Measurements from ENCODE around the gene GPATCH8. TPM values are rescaled to one million over a fixed set of nuclear protein-coding genes. Genes with fewer than 3 reads are reported as not detected.

The GPATCH8 gene
- total and polyA plus RNA-seq, 2 of the 8 experiments (the other 6 are each of a cell fraction or from before 2014, with no cell fraction given), result 20.5 to 58.1 TPM

DNA sequence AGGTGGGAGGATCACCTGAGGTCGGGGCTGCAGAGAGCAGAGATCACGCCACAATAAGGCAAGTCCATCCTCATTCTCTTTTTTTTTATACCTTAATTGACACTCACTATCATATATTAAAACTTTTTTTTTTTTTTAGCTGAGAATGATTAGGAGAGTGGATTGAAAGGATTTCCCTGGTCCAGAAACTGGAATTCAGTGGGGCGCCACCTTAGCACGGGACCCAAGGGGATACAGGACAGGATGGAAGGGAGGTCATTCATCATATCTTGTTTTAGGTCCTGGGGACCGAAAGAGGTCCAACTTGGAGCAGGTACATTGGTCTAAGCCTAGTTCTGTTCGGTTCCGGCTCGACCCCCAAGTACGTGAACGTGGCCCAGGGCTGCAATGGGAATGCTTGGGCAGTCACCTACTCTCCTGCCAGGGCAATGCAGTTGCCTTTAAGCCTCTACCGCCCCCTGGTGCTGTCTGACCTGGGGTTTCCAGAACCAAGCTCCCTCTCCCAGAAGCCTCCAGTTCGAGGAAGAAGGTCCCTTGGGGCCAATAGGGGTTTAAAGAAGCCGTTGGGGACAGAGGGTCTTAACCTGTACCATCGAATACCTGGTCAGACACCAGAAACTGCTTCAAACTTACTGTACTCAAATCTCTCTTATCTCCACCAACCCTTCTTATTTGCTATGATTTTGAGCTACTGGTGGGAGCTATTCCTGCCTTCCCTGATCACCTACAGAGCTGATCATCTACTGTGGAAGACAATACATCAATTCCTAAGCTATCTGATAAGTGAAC is 19.9 kb upstream of the GPATCH8 start (continued):
- TF ChIP-seq, protein P1, sequence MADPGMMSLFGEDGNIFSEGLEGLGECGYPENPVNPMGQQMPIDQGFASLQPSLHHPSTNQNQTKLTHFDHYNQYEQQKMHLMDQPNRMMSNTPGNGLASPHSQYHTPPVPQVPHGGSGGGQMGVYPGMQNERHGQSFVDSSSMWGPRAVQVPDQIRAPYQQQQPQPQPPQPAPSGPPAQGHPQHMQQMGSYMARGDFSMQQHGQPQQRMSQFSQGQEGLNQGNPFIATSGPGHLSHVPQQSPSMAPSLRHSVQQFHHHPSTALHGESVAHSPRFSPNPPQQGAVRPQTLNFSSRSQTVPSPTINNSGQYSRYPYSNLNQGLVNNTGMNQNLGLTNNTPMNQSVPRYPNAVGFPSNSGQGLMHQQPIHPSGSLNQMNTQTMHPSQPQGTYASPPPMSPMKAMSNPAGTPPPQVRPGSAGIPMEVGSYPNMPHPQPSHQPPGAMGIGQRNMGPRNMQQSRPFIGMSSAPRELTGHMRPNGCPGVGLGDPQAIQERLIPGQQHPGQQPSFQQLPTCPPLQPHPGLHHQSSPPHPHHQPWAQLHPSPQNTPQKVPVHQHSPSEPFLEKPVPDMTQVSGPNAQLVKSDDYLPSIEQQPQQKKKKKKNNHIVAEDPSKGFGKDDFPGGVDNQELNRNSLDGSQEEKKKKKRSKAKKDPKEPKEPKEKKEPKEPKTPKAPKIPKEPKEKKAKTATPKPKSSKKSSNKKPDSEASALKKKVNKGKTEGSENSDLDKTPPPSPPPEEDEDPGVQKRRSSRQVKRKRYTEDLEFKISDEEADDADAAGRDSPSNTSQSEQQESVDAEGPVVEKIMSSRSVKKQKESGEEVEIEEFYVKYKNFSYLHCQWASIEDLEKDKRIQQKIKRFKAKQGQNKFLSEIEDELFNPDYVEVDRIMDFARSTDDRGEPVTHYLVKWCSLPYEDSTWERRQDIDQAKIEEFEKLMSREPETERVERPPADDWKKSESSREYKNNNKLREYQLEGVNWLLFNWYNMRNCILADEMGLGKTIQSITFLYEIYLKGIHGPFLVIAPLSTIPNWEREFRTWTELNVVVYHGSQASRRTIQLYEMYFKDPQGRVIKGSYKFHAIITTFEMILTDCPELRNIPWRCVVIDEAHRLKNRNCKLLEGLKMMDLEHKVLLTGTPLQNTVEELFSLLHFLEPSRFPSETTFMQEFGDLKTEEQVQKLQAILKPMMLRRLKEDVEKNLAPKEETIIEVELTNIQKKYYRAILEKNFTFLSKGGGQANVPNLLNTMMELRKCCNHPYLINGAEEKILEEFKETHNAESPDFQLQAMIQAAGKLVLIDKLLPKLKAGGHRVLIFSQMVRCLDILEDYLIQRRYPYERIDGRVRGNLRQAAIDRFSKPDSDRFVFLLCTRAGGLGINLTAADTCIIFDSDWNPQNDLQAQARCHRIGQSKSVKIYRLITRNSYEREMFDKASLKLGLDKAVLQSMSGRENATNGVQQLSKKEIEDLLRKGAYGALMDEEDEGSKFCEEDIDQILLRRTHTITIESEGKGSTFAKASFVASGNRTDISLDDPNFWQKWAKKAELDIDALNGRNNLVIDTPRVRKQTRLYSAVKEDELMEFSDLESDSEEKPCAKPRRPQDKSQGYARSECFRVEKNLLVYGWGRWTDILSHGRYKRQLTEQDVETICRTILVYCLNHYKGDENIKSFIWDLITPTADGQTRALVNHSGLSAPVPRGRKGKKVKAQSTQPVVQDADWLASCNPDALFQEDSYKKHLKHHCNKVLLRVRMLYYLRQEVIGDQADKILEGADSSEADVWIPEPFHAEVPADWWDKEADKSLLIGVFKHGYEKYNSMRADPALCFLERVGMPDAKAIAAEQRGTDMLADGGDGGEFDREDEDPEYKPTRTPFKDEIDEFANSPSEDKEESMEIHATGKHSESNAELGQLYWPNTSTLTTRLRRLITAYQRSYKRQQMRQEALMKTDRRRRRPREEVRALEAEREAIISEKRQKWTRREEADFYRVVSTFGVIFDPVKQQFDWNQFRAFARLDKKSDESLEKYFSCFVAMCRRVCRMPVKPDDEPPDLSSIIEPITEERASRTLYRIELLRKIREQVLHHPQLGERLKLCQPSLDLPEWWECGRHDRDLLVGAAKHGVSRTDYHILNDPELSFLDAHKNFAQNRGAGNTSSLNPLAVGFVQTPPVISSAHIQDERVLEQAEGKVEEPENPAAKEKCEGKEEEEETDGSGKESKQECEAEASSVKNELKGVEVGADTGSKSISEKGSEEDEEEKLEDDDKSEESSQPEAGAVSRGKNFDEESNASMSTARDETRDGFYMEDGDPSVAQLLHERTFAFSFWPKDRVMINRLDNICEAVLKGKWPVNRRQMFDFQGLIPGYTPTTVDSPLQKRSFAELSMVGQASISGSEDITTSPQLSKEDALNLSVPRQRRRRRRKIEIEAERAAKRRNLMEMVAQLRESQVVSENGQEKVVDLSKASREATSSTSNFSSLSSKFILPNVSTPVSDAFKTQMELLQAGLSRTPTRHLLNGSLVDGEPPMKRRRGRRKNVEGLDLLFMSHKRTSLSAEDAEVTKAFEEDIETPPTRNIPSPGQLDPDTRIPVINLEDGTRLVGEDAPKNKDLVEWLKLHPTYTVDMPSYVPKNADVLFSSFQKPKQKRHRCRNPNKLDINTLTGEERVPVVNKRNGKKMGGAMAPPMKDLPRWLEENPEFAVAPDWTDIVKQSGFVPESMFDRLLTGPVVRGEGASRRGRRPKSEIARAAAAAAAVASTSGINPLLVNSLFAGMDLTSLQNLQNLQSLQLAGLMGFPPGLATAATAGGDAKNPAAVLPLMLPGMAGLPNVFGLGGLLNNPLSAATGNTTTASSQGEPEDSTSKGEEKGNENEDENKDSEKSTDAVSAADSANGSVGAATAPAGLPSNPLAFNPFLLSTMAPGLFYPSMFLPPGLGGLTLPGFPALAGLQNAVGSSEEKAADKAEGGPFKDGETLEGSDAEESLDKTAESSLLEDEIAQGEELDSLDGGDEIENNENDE (IDR thresholded peaks at IDR 0.05; ENCODE audit: insufficient replicate concordance, low read length), result no peak
- TF ChIP-seq SUZ12 (IDR thresholded peaks at IDR 0.05; ENCODE audit: low read length), result no peak
- TF ChIP-seq, protein P2, sequence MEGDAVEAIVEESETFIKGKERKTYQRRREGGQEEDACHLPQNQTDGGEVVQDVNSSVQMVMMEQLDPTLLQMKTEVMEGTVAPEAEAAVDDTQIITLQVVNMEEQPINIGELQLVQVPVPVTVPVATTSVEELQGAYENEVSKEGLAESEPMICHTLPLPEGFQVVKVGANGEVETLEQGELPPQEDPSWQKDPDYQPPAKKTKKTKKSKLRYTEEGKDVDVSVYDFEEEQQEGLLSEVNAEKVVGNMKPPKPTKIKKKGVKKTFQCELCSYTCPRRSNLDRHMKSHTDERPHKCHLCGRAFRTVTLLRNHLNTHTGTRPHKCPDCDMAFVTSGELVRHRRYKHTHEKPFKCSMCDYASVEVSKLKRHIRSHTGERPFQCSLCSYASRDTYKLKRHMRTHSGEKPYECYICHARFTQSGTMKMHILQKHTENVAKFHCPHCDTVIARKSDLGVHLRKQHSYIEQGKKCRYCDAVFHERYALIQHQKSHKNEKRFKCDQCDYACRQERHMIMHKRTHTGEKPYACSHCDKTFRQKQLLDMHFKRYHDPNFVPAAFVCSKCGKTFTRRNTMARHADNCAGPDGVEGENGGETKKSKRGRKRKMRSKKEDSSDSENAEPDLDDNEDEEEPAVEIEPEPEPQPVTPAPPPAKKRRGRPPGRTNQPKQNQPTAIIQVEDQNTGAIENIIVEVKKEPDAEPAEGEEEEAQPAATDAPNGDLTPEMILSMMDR (IDR thresholded peaks at IDR 0.05; ENCODE audit: control extremely low read depth in 1 of 3, insufficient read depth in 1 of 3, low read depth in 1 of 3, low read length in 3 of 3), result peak; percentile 81 to 87 (median 83)
- TF ChIP-seq YY1 (IDR thresholded peaks at IDR 0.05; ENCODE audit: low read depth, low read length), result no peak; the same call in 1 of the 2 replicates

All from H1 (cell line).